ENCODE data around the gene TAOK2. TPM values are rescaled to one million over a fixed set of nuclear protein-coding genes. Genes with fewer than 3 reads are reported as not detected.
"Not testable (repeated sequence)": the region's sequence is repeated elsewhere in the genome, so short reads cannot be mapped to it uniquely, and the experiment has no call there.

The TAOK2 gene
- total RNA-seq, 2 experiments from 2014 or later: 48.9 to 49.8 TPM

GRCh38 chr16:30007378-30007895 lies 33.8 kb downstream of the TAOK2 start:
- Mint-ChIP-seq H3K9me3 (ENCODE audit: insufficient read depth) (no peaks in the 10 kb centered on the region), H3K4me3 (no peak overlapping the region), H3K4me1 (ENCODE audit: low read depth) (peaks cover 11% of the 10 kb centered on the region), H3K27ac (no peak overlapping the region), H3K36me3 (ENCODE audit: low read depth) (peaks cover 13% of the 10 kb centered on the region), H3K27me3 (ENCODE audit: low read depth) (peaks cover 22% of the 10 kb centered on the region)
- POLR2A ChIA-PET: interaction anchor here (1.3 kb wide), 1 partner anchor 316 kb away, joined by 4 read pairs; no protein-coding TSS in a partner anchor
- ATAC-seq (no peak), DNase-seq (no peak)
- CTCF ChIA-PET: no interaction called here

DNA sequence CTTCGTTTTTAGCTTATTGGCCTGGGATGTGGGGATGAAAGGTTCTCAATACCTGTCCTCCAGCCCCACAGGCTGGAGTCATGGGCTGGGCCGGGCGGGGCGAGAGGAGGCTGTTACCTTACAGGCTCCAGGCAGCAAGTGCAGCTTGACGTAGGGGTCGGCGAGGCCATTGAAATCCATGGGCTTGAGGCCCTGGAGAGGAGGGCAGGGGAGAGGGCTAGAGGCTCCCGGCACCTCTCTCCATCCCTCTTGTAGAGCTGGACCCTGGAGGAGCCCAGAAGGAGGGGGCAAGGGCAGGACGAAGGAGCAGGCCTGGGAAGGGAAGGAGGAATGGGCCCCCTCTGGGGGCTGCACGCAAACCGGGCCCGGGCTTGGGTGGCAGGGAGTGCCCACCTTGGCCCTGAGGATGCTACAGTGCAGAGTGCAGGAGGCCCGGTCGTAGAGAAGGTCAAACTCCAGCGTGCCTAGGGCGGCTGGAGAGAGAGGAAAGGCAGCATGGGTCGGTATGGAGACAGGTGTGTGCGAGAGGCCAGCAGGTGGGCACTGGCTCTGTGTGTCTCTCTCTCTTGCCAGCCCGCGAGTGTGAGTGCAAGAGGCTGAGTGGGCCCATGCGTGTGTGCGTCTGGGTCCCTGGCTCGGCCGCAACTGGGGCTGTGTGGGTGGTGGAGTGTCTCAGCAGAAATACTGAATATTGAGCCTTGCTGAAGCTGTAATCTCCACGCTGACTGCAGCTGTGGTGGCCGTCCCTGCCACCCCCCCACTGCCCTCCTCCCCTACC lies 35.6 kb downstream of the TAOK2 start:
- H3K4me3 Mint-ChIP-seq: no peak overlapping the region
- peaks cover 11% of the 10 kb centered on the region for H3K4me1 Mint-ChIP-seq (ENCODE audit: low read depth)
- H3K27ac Mint-ChIP-seq: no peak overlapping the region

DNA sequence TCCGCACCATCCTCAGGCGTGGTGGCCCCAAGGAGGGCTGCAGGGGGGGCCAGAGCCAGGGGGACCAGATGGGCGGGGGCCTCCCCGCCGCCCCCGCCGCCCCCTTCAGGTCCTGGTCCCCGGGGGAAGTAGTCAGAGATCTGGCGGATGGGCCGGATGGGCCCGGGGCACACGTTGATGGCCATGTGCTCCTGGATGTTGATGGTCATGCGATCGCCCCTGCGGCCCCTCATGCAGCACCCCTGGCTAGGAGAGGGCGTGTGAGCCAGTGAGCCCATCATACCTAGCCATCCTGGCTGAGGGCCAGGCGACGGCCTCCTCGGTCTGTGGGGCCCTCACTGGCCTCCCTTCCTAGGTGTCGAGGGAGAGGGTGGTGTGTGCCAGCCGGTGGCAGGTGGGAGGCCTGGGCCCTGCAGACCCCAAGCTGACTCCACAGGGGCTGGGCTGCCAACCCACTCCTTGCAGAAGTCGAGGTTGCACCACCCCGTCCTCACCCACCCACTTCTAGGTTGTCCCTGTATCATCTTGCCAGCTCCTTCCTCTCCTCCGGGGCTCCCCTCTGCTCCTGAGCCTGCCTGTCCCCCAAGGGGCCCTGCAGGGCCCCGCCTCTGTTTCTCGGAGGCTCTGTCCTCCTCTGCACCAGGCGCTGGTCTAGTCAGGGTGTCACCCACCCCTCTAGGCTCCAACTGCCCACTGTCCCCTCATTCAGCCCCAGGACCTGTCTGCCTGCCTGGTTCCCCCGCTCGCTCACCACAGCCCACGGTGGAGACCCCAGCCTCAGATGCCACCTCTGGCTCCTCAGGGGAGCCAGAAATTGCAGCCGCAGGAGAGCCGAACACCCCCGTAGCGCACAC lies 36.5 kb downstream of the TAOK2 start:
- Mint-ChIP-seq H3K4me1 (ENCODE audit: low read depth) (peaks cover 11% of the 10 kb centered on the region), H3K27me3 (ENCODE audit: low read depth) (peaks cover 27% of the 10 kb centered on the region), H3K4me3 (peak overlapping the region; percentile 56), H3K36me3 (ENCODE audit: low read depth) (peaks cover 4% of the 10 kb centered on the region), H3K27ac (no peak overlapping the region), H3K9me3 (ENCODE audit: insufficient read depth) (no peaks in the 10 kb centered on the region)
- POLR2A ChIA-PET: interaction anchor here (0.6 kb wide), 1 partner anchor 1178 kb away, joined by 3 read pairs; no protein-coding TSS in a partner anchor
- CTCF ChIA-PET: interaction anchor here (1.4 kb wide), 1 partner anchor 308 kb away, joined by 3 read pairs; no protein-coding TSS in a partner anchor
- ATAC-seq (peak; percentile 22), DNase-seq (no peak)

More for the DNA sequence above, 35.6 kb downstream of the TAOK2 start:
- H3K36me3 Mint-ChIP-seq (ENCODE audit: low read depth): peaks cover 4% of the 10 kb centered on the region
- POLR2A ChIA-PET: interaction anchor here (1.3 kb wide), 1 partner anchor 318 kb away, joined by 4 read pairs; no protein-coding TSS in a partner anchor
- peaks cover 24% of the 10 kb centered on the region for H3K27me3 Mint-ChIP-seq (ENCODE audit: low read depth)
- CTCF ChIA-PET: interaction anchor here (1.1 to 1.4 kb wide), 2 partner anchors 12 to 307 kb away, joined by 3 to 4 read pairs; no protein-coding TSS in a partner anchor
- no peak for ATAC-seq
- no peaks in the 10 kb centered on the region for H3K9me3 Mint-ChIP-seq (ENCODE audit: insufficient read depth)
- no peak for DNase-seq

DNA sequence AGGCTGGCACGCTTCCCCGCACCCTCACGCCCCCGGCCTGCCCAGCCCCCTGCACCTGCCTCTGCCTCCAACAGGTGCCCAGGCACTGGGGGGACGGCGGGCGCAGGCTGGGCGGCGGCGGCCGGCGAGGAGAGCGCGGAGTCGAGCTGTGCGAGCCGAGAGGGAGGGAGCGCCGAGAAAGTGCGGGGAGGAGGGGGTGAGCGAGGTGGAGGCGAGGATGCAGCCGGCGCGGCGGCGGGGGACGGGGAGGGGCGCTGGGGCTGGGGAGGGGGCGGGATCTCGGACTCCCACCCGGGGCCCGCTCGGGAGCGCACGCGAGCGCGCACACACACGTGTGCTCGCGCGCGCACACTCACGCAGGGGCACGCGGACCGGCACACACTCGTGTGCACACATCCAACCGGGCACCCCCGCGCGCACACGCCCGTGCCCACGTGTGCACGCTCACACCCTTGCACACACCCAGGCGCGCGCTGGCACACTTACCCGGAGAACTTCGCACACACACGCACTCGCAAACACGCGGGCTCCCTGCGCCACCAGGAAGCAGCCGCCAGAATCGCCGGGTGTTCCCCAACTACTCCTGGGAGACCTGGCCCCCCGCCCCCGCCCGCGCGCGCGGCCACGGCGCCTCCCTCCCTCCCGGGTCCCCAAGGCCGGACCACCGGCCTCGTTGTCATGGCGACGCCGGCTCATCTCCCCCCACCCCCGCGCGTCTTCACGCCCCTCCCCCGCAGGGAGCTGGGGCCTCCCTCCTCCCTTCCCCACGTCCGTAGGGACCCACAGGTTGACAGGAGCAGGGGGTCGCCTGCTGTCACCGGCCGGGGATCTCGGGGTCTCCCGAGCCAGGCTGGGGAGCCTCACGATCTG lies 37.4 kb downstream of the TAOK2 start, which contains the start of gene DOC2A:
DOC2A (minus strand) TSS at position 184 of the 870 bp plus-strand sequence. CDS start 805 bp downstream, outside the sequence.
- ATAC-seq (peak; percentile 62), DNase-seq (peak; percentile 47)
- Mint-ChIP-seq H3K9me3 (ENCODE audit: insufficient read depth) (no peaks in the 10 kb centered on the region), H3K4me3 (peak within 1 kb of the TSS; percentile 69), H3K4me1 (ENCODE audit: low read depth) (peaks cover 10% of the 10 kb centered on the region), H3K36me3 (ENCODE audit: low read depth) (peaks cover 2% of the 10 kb centered on the region), H3K27me3 (ENCODE audit: low read depth) (peaks cover 27% of the 10 kb centered on the region), H3K27ac (no peak within 1 kb of the TSS)
- ChIA-PET POLR2A (no interaction called here), CTCF (no interaction called here)

GRCh38 chr16:30011714-30012504 lies 38.2 kb downstream of the TAOK2 start:
- Mint-ChIP-seq H3K27me3 (ENCODE audit: low read depth) (peaks cover 32% of the 10 kb centered on the region), H3K4me1 (ENCODE audit: low read depth) (peaks cover 10% of the 10 kb centered on the region), H3K4me3 (peak overlapping the region; percentile 69), H3K27ac (no peak overlapping the region), H3K36me3 (ENCODE audit: low read depth) (peaks cover 2% of the 10 kb centered on the region), H3K9me3 (ENCODE audit: insufficient read depth) (no peaks in the 10 kb centered on the region)
- no peak for ATAC-seq
- ChIA-PET CTCF (no interaction called here), POLR2A (no interaction called here)
- DNase-seq: no peak

DNA sequence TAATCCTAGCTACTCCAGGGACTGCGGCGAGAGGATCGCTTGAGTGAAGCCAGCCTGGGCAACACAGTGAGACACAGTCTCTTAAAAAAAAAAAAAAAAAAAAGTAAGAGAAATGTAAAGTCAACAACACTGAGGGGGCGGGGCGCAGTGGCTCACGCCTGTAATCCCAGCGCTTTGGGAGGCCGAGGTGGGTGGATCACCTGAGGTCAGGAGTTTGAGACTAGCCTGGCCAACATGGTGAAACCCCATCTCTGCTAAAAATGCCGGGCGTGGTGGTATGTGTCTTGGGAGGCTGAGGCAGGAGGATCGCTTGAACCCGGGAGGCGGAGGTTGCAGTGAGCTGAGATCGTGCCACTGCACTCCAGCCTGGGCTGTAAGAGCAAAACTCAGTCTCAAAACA lies 38.9 kb downstream of the TAOK2 start:
- ATAC-seq; CTCF ChIA-PET; H3K36me3 Mint-ChIP-seq (ENCODE audit: low read depth); H3K9me3 Mint-ChIP-seq (ENCODE audit: insufficient read depth); H3K27ac Mint-ChIP-seq; H3K4me3 Mint-ChIP-seq; POLR2A ChIA-PET; H3K4me1 Mint-ChIP-seq (ENCODE audit: low read depth); DNase-seq: not testable (repeated sequence)
- H3K27me3 Mint-ChIP-seq (ENCODE audit: low read depth): peaks cover 33% of the 10 kb centered on the region

DNA sequence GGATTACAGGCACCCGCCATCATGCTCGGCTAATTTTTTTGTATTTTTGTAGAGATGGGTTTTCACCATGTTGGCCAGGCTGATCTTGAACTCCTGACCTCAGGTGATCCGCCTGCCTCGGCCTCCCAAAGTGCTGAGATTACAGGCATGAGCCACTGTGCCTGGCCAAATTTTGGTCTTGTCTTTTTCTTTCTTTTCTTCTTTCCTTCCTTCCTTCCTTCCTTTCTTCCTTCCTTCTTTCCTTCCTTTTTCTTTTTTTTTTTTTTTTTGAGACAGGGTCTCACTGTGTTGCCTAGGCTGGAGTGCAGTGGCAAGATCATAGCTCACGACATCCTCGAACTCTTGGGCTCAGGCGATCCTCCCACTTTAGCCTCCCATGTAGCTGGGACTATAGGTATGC lies 41.8 kb downstream of the TAOK2 start:
- ATAC-seq; H3K27ac Mint-ChIP-seq; H3K4me3 Mint-ChIP-seq; H3K9me3 Mint-ChIP-seq (ENCODE audit: insufficient read depth); POLR2A ChIA-PET; H3K36me3 Mint-ChIP-seq (ENCODE audit: low read depth); DNase-seq; H3K4me1 Mint-ChIP-seq (ENCODE audit: low read depth): not testable (repeated sequence)
- peaks cover 28% of the 10 kb centered on the region for H3K27me3 Mint-ChIP-seq (ENCODE audit: low read depth)
- CTCF ChIA-PET: interaction anchor here (0.6 to 0.9 kb wide), 2 partner anchors 17 to 40 kb away, joined by 3 to 4 read pairs; no protein-coding TSS in a partner anchor

- ChIA-PET CTCF (interaction anchor here (1.4 to 5.1 kb wide), 2 partner anchors 15 to 39 kb away, joined by 5 to 21 read pairs; partner anchors contain the start of gene TLCD3B), POLR2A (interaction anchor here (0.5 to 0.6 kb wide), 2 partner anchors 41 to 226 kb away, joined by 3 read pairs; partner anchors contain the start of gene KIF22)
- ATAC-seq (no peak), DNase-seq (no peak)
- Mint-ChIP-seq H3K4me3 (no peak overlapping the region), H3K27me3 (ENCODE audit: low read depth) (peaks cover 26% of the 10 kb centered on the region), H3K36me3 (ENCODE audit: low read depth) (peaks cover 2% of the 10 kb centered on the region), H3K4me1 (ENCODE audit: low read depth) (peaks cover 15% of the 10 kb centered on the region), H3K9me3 (ENCODE audit: insufficient read depth) (no peaks in the 10 kb centered on the region), H3K27ac (no peak overlapping the region)
These were observed 43.0 kb downstream of the TAOK2 start for GRCh38 chr16:30016555-30017276.

GRCh38 chr16:30017277-30017656 lies 43.6 kb downstream of the TAOK2 start:
- peaks cover 13% of the 10 kb centered on the region for H3K4me1 Mint-ChIP-seq (ENCODE audit: low read depth)
- no peak for DNase-seq
- ATAC-seq: no peak
- H3K27me3 Mint-ChIP-seq (ENCODE audit: low read depth): peaks cover 20% of the 10 kb centered on the region
- H3K9me3 Mint-ChIP-seq (ENCODE audit: insufficient read depth): no peaks in the 10 kb centered on the region
- ChIA-PET CTCF (interaction anchor here (1.4 to 5.1 kb wide), 2 partner anchors 15 to 38 kb away, joined by 5 to 21 read pairs; partner anchors contain the start of gene TLCD3B), POLR2A (interaction anchor here (0.5 kb wide), 1 partner anchor 227 kb away, joined by 3 read pairs; the partner anchor contains the start of gene KIF22)
- no peak overlapping the region for H3K27ac Mint-ChIP-seq
- no peaks in the 10 kb centered on the region for H3K36me3 Mint-ChIP-seq (ENCODE audit: low read depth)
- no peak overlapping the region for H3K4me3 Mint-ChIP-seq

GRCh38 chr16:30017937-30018336 lies 44.3 kb downstream of the TAOK2 start:
- POLR2A ChIA-PET; H3K9me3 Mint-ChIP-seq (ENCODE audit: insufficient read depth); DNase-seq; H3K27ac Mint-ChIP-seq; H3K36me3 Mint-ChIP-seq (ENCODE audit: low read depth); H3K4me3 Mint-ChIP-seq; ATAC-seq: not testable (repeated sequence)
- Mint-ChIP-seq H3K4me1 (ENCODE audit: low read depth) (peaks cover 13% of the 10 kb centered on the region), H3K27me3 (ENCODE audit: low read depth) (peaks cover 16% of the 10 kb centered on the region)
- CTCF ChIA-PET: interaction anchor here (1.6 to 5.1 kb wide), 2 partner anchors 14 to 327 kb away, joined by 6 to 21 read pairs; partner anchors contain the start of gene TLCD3B

Measured in activated CD8-positive, alpha-beta T cell treated with anti-CD3 and anti-CD28 coated beads, Interleukin-2, amount 10 ng/mL, durations not matched to agents 7 days and 5 days (primary cell).